NCI-H2196 treated with DMSO at 0.1 percent for 48 hours (cell line): ENCODE measurements around the gene TEPSIN.

Experiments used
- DNase-seq: peaks from one replicate; lab custom pipeline; 2025; ENCODE audit not compliant: unreplicated experiment; lab: John Stamatoyannopoulos, UW

Gene TEPSIN

GRCh38 chr17:81238815-81239713, at the start of gene TEPSIN, which contains the start of gene NDUFAF8:
Gene TEPSIN, minus strand, starts transcription at chr17:81239055. Its CDS starts 22 bp downstream, at chr17:81239033.
Gene NDUFAF8, plus strand, starts transcription at chr17:81239318. Its CDS starts 46 bp downstream, at chr17:81239364.
- peak; percentile 99 for DNase-seq

- DNase-seq = no peak
Observed at GRCh38 chr17:81287741-81288430, 49.0 kb upstream of the TEPSIN start.

- no peak for DNase-seq
Observed at GRCh38 chr17:81287152-81287551, 48.3 kb upstream of the TEPSIN start.

GRCh38 chr17:81286491-81287145, 47.8 kb upstream of the TEPSIN start:
- no peak for DNase-seq

GRCh38 chr17:81285894-81286293, 47.0 kb upstream of the TEPSIN start:
- DNase-seq = no peak

GRCh38 chr17:81285179-81285878, 46.5 kb upstream of the TEPSIN start:
- DNase-seq = no peak

GRCh38 chr17:81282876-81283275, 44.0 kb upstream of the TEPSIN start:
- no peak for DNase-seq

- no peak for DNase-seq
Observed at GRCh38 chr17:81282141-81282540, 43.3 kb upstream of the TEPSIN start.

- no peak for DNase-seq
Observed at GRCh38 chr17:81280571-81280970, 41.7 kb upstream of the TEPSIN start.

- DNase-seq = no peak
Observed at GRCh38 chr17:81279278-81280275, 40.7 kb upstream of the TEPSIN start.

- DNase-seq = no peak
Observed at GRCh38 chr17:81278831-81279230, 40.0 kb upstream of the TEPSIN start.

- DNase-seq = no peak
Observed at GRCh38 chr17:81277946-81278693, 39.3 kb upstream of the TEPSIN start.

- peak; percentile 77 for DNase-seq
Observed at GRCh38 chr17:81277421-81277820, 38.6 kb upstream of the TEPSIN start.

GRCh38 chr17:81276781-81277180, 37.9 kb upstream of the TEPSIN start:
- no peak for DNase-seq

GRCh38 chr17:81274471-81274855, 35.6 kb upstream of the TEPSIN start:
- DNase-seq = no peak

GRCh38 chr17:81273698-81274470, 35.0 kb upstream of the TEPSIN start:
- DNase-seq = no peak

- peak; percentile 71 for DNase-seq
Observed at GRCh38 chr17:81272616-81273015, 33.8 kb upstream of the TEPSIN start.

- DNase-seq = no peak
Observed at GRCh38 chr17:81271226-81271625, 32.4 kb upstream of the TEPSIN start.
